OCI-LY3 (cell line): ENCODE measurements around the gene HEMGN.

Experiments
- EZH2phosphoT487 ChIP-seq: fragments of 200-600 bp; shearing (Covaris generic); IDR thresholded peaks from 2 replicates; pipeline ENCODE4 v1.6.1; 2018; ENCODE audit warnings: antibody characterized with exemption, mixed run types, low read depth
- TF ChIP-seq, protein P1 (sequence below): fragments of 200-600, 300-600 bp; sonication (generic); IDR thresholded peaks from 2 replicates; pipeline ENCODE4 v1.5.1; 2014; ENCODE audit warnings: antibody characterized with exemption, low read length, low read depth

DNA sequence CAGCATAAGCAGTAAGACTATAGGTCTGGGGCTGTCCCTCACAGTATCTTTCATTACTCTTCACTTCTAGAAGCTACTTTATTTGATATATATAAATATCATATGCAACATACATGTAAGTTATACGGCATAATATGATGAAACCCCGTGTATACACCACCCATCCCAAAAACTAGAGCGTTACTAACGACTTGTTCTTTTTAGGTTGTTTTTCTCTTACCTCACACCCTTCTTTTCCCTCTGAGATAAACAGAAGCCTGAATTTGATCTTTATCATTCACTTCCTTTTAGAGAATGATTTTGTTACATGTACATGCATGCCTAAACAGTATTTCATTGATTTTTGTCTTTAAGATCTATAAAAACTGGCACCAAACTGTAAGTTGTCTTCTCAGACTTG, 19.4 kb downstream of the HEMGN start:
- TF ChIP-seq, protein P1, sequence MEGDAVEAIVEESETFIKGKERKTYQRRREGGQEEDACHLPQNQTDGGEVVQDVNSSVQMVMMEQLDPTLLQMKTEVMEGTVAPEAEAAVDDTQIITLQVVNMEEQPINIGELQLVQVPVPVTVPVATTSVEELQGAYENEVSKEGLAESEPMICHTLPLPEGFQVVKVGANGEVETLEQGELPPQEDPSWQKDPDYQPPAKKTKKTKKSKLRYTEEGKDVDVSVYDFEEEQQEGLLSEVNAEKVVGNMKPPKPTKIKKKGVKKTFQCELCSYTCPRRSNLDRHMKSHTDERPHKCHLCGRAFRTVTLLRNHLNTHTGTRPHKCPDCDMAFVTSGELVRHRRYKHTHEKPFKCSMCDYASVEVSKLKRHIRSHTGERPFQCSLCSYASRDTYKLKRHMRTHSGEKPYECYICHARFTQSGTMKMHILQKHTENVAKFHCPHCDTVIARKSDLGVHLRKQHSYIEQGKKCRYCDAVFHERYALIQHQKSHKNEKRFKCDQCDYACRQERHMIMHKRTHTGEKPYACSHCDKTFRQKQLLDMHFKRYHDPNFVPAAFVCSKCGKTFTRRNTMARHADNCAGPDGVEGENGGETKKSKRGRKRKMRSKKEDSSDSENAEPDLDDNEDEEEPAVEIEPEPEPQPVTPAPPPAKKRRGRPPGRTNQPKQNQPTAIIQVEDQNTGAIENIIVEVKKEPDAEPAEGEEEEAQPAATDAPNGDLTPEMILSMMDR = no peak
- no peak for TF ChIP-seq EZH2phosphoT487
